ES-I3 (cell line): ENCODE data around the gene DDX27.

Source experiments
- H3K36me3 ChIP-seq: 2 replicates; pipeline ENCODE4 v1.6.1; 2013; ENCODE audit warnings: mild to moderate bottlenecking, low read length, control low read depth, moderate library complexity; ENCODE audit not compliant: insufficient read depth
- H3K4me1 ChIP-seq: 2 replicates; pipeline ENCODE4 v1.6.1; 2013; ENCODE audit warnings: mild to moderate bottlenecking, control low read depth, low read length; ENCODE audit not compliant: insufficient read depth
- H3K9ac ChIP-seq: 2 replicates; pipeline ENCODE4 v1.6.1; 2013; ENCODE audit warnings: low read depth, mild to moderate bottlenecking, low read length, moderate library complexity
- H3K9me3 ChIP-seq: 2 replicates; pipeline ENCODE4 v1.6.1; 2013; ENCODE audit warnings: mild to moderate bottlenecking, low read length, moderate library complexity; ENCODE audit not compliant: control insufficient read depth, insufficient read depth

Gene DDX27

GRCh38 chr20:49247792-49248191, 28.6 kb downstream of the DDX27 start:
- no peaks in the 10 kb centered on the region for H3K4me1 ChIP-seq
- H3K36me3 ChIP-seq = peaks cover 32% of the 10 kb centered on the region
- no peaks in the 10 kb centered on the region for H3K9me3 ChIP-seq
- no peak overlapping the region for H3K9ac ChIP-seq

- no peaks in the 10 kb centered on the region for H3K9me3 ChIP-seq
- H3K36me3 ChIP-seq = peaks cover 31% of the 10 kb centered on the region
- H3K4me1 ChIP-seq = no peaks in the 10 kb centered on the region
- no peak overlapping the region for H3K9ac ChIP-seq
Measured at GRCh38 chr20:49248301-49248700, 29.1 kb downstream of the DDX27 start.

- Histone ChIP-seq H3K4me1 (no peaks in the 10 kb centered on the region), H3K9me3 (no peaks in the 10 kb centered on the region), H3K36me3 (peaks cover 36% of the 10 kb centered on the region), H3K9ac (no peak overlapping the region)
Measured at GRCh38 chr20:49248879-49249665, 29.9 kb downstream of the DDX27 start.

- H3K36me3 ChIP-seq = peaks cover 39% of the 10 kb centered on the region
- no peaks in the 10 kb centered on the region for H3K9me3 ChIP-seq
- H3K9ac ChIP-seq = no peak overlapping the region
- H3K4me1 ChIP-seq = no peaks in the 10 kb centered on the region
Measured at GRCh38 chr20:49252556-49253350, 33.5 kb downstream of the DDX27 start.

- Histone ChIP-seq H3K4me1 (no peaks in the 10 kb centered on the region), H3K36me3 (peaks cover 36% of the 10 kb centered on the region), H3K9me3 (no peaks in the 10 kb centered on the region), H3K9ac (no peak overlapping the region)
Measured at GRCh38 chr20:49256261-49256660, 37.0 kb downstream of the DDX27 start.

- Histone ChIP-seq H3K36me3 (peaks cover 26% of the 10 kb centered on the region), H3K9ac (no peak overlapping the region), H3K9me3 (no peaks in the 10 kb centered on the region), H3K4me1 (no peaks in the 10 kb centered on the region)
Measured at GRCh38 chr20:49259284-49259683, 40.1 kb downstream of the DDX27 start.

- no peaks in the 10 kb centered on the region for H3K4me1 ChIP-seq
- peaks cover 28% of the 10 kb centered on the region for H3K36me3 ChIP-seq
- no peaks in the 10 kb centered on the region for H3K9me3 ChIP-seq
- H3K9ac ChIP-seq = no peak overlapping the region
Measured at GRCh38 chr20:49259799-49260198, 40.6 kb downstream of the DDX27 start.

GRCh38 chr20:49260218-49260617, 41.0 kb downstream of the DDX27 start:
- Histone ChIP-seq H3K4me1 (no peaks in the 10 kb centered on the region), H3K9me3 (no peaks in the 10 kb centered on the region), H3K36me3 (peaks cover 29% of the 10 kb centered on the region), H3K9ac (no peak overlapping the region)

- peaks cover 30% of the 10 kb centered on the region for H3K36me3 ChIP-seq
- no peaks in the 10 kb centered on the region for H3K9me3 ChIP-seq
- H3K9ac ChIP-seq = no peak overlapping the region
Measured at GRCh38 chr20:49261173-49261572, 42.0 kb downstream of the DDX27 start.

GRCh38 chr20:49262444-49262843, 43.2 kb downstream of the DDX27 start:
- Histone ChIP-seq H3K9me3 (no peaks in the 10 kb centered on the region), H3K4me1 (no peaks in the 10 kb centered on the region), H3K9ac (no peak overlapping the region), H3K36me3 (peaks cover 26% of the 10 kb centered on the region)

More at GRCh38 chr20:49261173-49261572, 42.0 kb downstream of the DDX27 start:
- H3K4me1 ChIP-seq = no peaks in the 10 kb centered on the region

- no peaks in the 10 kb centered on the region for H3K9me3 ChIP-seq
- H3K9ac ChIP-seq = no peak overlapping the region
- H3K4me1 ChIP-seq = no peaks in the 10 kb centered on the region
- H3K36me3 ChIP-seq = peaks cover 32% of the 10 kb centered on the region
Measured at GRCh38 chr20:49267327-49267726, 48.1 kb downstream of the DDX27 start.

GRCh38 chr20:49268600-49269365, 49.6 kb downstream of the DDX27 start:
- no peak overlapping the region for H3K9ac ChIP-seq
- no peaks in the 10 kb centered on the region for H3K4me1 ChIP-seq
- H3K9me3 ChIP-seq = no peaks in the 10 kb centered on the region
- H3K36me3 ChIP-seq = peaks cover 25% of the 10 kb centered on the region

GRCh38 chr20:49270177-49270576, 51.0 kb downstream of the DDX27 start:
- Histone ChIP-seq H3K4me1 (no peaks in the 10 kb centered on the region), H3K36me3 (peaks cover 21% of the 10 kb centered on the region), H3K9ac (no peak overlapping the region), H3K9me3 (no peaks in the 10 kb centered on the region)

- Histone ChIP-seq H3K9me3 (no peaks in the 10 kb centered on the region), H3K9ac (no peak overlapping the region), H3K36me3 (peaks cover 20% of the 10 kb centered on the region), H3K4me1 (no peaks in the 10 kb centered on the region)
Measured at GRCh38 chr20:49270736-49271135, 51.5 kb downstream of the DDX27 start.
